Activated naive CD8-positive, alpha-beta T cell treated with anti-CD3 and anti-CD28 coated beads, Interleukin-2, amount 50 U/mL, for 24 hours (primary cell): ENCODE measurements around the gene WSCD1.

Experiments used
- ATAC-seq: fragments of 150-1000 bp; cut with Tn5 transposase; one replicate; pipeline ENCODE4 v1.10.0; 2021
- DNase-seq: peaks from one replicate; pipeline ENCODE4 v3.0.0; 2021
- H3K27ac Mint-ChIP-seq: one replicate; pipeline ENCODE4 v1.8.0; 2021; ENCODE audit warnings: mild to moderate bottlenecking, mixed read lengths
- H3K27me3 Mint-ChIP-seq: one replicate; pipeline ENCODE4 v1.8.0; 2021; ENCODE audit warnings: mixed read lengths
- H3K36me3 Mint-ChIP-seq: one replicate; pipeline ENCODE4 v1.8.0; 2021; ENCODE audit warnings: low read depth, mixed read lengths
- H3K4me1 Mint-ChIP-seq: one replicate; pipeline ENCODE4 v1.8.0; 2021; ENCODE audit warnings: mixed read lengths
- H3K4me3 Mint-ChIP-seq: one replicate; pipeline ENCODE4 v1.8.0; 2021; ENCODE audit warnings: mild to moderate bottlenecking, moderate library complexity, mixed read lengths
- H3K9me3 Mint-ChIP-seq: one replicate; pipeline ENCODE4 v1.8.0; 2021; ENCODE audit warnings: mixed read lengths

The WSCD1 gene

DNA sequence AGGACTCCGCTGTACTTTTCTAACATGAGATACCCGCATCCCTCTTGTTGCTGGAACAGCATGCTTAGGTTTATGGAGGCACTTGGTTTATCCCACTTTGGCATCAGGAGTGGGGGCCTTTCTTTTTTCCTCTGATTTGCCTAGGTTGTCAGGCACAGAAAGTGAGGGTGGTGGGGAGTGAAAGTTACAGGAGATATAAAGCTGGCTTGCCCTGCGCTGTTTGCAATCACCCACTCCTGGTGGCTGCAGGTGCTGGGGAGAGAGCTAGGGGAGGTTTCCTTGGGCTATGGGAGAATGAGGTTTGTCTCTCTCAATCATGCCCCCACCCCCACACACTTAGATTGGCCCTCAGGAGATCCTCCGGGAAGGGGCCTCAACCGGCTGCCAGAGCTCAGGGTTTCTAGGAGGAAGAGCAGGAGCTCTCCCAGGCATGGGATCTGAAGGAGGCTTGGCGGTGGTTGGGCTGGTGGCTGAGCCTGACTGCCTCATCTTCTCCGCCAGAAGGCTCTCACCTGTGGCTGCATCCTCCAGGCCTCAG, 1.4 kb downstream of the WSCD1 start:
- H3K27me3 Mint-ChIP-seq = peaks cover 70% of the 10 kb centered on the region
- H3K4me1 Mint-ChIP-seq = peaks cover 7% of the 10 kb centered on the region
- no peaks in the 10 kb centered on the region for H3K36me3 Mint-ChIP-seq
- ATAC-seq (no peak), DNase-seq (no peak)
- H3K27ac Mint-ChIP-seq = no peak overlapping the region
- no peaks in the 10 kb centered on the region for H3K9me3 Mint-ChIP-seq
- H3K4me3 Mint-ChIP-seq = no peak overlapping the region

DNA sequence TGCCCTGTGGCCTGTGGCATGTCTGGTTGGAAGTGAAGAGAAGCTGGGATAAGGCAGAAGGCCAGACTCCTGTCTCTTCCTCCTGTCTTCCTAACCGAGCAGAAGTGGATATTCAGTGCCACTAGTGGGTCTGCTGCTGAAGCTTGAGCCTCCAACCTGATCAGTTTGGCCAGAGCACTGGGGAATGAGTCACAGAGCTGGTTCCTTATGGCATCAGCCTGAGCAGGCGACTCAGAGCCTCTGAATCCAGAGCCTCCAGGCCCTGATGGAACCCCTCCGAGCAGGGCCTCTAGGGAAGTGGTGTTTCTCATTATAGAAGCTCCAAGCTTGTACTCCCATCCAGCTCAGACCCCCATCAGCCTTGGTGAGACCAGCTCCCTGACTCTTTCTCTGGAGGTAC, 2.0 kb downstream of the WSCD1 start:
- peaks cover 7% of the 10 kb centered on the region for H3K4me1 Mint-ChIP-seq
- DNase-seq = no peak
- H3K36me3 Mint-ChIP-seq = no peaks in the 10 kb centered on the region
- H3K9me3 Mint-ChIP-seq = no peaks in the 10 kb centered on the region
- ATAC-seq = no peak
- H3K27me3 Mint-ChIP-seq = peaks cover 65% of the 10 kb centered on the region
- H3K27ac Mint-ChIP-seq = no peak overlapping the region
- no peak overlapping the region for H3K4me3 Mint-ChIP-seq

DNA sequence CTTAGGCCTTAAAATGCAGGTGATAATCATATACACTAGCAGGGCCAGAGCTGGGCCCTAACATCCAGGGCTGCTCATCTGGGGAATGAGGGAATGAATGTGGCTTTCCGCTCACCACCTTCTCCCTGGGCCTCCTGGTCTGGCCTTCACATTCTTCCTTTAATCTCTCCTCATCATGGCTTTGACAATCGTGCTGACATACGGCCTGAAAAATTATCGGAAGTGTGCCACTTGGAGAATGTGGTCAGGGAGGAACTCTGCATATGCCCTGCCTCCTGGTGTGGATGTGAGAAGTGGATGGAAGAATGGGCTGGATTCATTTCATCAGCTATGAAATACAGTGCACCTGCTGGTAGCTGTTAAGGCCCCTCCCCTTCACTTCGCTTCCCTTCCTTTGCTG, 2.4 kb downstream of the WSCD1 start:
- DNase-seq (no peak), ATAC-seq (no peak)
- H3K27me3 Mint-ChIP-seq = peaks cover 61% of the 10 kb centered on the region
- H3K4me3 Mint-ChIP-seq = no peak overlapping the region
- H3K9me3 Mint-ChIP-seq = no peaks in the 10 kb centered on the region
- no peaks in the 10 kb centered on the region for H3K36me3 Mint-ChIP-seq
- peaks cover 7% of the 10 kb centered on the region for H3K4me1 Mint-ChIP-seq
- no peak overlapping the region for H3K27ac Mint-ChIP-seq

DNA sequence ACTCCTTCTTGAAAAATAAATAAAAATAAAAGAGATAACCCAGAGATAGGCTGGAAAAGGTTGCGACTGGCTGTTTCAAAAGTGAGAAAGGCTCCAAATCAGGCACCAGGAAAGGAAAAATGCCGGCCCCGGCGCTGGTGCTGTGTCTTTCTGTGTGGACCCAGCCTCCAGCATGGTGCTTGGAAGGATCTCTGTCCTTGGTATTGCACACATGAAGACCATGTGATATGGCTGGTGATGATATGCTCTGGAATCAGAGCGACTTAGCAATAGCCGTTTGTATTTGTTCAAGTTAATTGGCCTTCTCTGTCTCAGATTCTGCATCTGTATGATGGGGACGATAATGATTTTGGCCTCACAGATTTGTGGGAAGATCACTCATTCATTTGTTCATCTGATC, 3.4 kb downstream of the WSCD1 start:
- ATAC-seq (no peak), DNase-seq (no peak)
- Mint-ChIP-seq H3K27me3 (peaks cover 52% of the 10 kb centered on the region), H3K4me3 (no peak overlapping the region), H3K36me3 (no peaks in the 10 kb centered on the region), H3K4me1 (peaks cover 7% of the 10 kb centered on the region), H3K27ac (no peak overlapping the region), H3K9me3 (no peaks in the 10 kb centered on the region)

DNA sequence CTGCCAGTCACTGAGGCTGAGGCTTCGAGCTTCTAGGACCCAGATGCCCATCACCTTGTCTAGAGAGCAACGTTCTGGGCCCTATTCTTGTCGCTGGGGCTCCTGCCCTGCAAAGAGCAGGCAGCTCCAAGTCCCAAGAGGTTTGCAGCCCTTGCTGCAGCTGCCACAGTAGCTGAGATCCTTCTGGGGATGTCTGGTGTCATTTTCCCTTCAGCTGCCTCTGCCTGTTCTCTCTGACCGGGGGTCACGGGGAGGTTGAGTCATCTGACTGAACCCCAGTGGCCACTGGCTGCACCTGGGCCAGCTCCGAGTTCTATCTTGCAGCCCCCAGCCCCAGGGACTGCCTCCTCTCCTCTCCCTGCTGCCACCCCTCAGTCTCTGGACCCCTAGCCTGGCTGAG, 4.9 kb downstream of the WSCD1 start:
- DNase-seq = no peak
- no peak overlapping the region for H3K4me3 Mint-ChIP-seq
- no peak for ATAC-seq
- H3K36me3 Mint-ChIP-seq = no peaks in the 10 kb centered on the region
- H3K4me1 Mint-ChIP-seq = no peaks in the 10 kb centered on the region
- peaks cover 38% of the 10 kb centered on the region for H3K27me3 Mint-ChIP-seq
- no peaks in the 10 kb centered on the region for H3K9me3 Mint-ChIP-seq
- no peak overlapping the region for H3K27ac Mint-ChIP-seq

DNA sequence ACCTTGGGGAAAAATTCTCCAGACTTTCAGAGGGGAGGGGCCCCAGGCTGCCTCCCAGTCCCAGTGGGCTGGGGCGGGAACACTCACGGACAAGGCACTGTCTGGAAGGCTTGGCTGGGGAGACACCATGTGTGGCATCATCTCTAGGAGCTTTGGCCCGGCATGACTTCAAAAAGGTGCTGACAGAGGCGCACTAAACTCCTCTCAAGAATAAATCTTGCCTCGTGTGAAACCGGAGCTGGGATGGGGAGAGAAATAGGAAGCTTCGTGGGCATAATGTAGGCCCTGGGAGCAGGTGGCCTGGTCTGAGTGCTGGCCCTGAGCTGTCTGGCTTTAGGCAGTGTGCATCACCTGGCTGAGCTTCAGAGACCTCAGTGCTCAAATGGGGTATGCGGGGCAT, 5.7 kb downstream of the WSCD1 start:
- no peak for DNase-seq
- no peak for ATAC-seq
- H3K9me3 Mint-ChIP-seq = no peaks in the 10 kb centered on the region
- H3K27me3 Mint-ChIP-seq = peaks cover 38% of the 10 kb centered on the region
- no peak overlapping the region for H3K27ac Mint-ChIP-seq
- H3K36me3 Mint-ChIP-seq = no peaks in the 10 kb centered on the region
- no peaks in the 10 kb centered on the region for H3K4me1 Mint-ChIP-seq
- no peak overlapping the region for H3K4me3 Mint-ChIP-seq

DNA sequence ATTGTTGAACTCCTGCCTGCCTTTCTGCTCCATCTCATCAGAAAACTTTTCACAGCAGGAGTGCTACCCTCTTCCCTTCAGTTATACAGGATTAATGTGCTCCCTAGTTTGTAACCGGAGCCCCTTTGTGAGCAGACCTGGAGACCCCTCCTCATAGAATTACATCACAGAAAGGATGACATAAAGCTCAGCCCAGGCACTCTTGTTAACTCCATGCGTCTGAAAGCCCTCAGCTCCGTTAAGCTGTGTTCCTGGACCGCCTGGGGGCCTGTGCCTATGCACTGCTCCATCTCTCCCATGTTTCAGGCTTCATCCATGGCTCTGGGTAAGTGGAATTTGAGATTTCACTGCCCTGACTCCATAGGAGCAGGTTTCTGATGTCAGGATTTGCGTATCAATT, 7.6 kb downstream of the WSCD1 start:
- no peak overlapping the region for H3K4me3 Mint-ChIP-seq
- no peaks in the 10 kb centered on the region for H3K9me3 Mint-ChIP-seq
- H3K4me1 Mint-ChIP-seq = no peaks in the 10 kb centered on the region
- no peak overlapping the region for H3K27ac Mint-ChIP-seq
- no peaks in the 10 kb centered on the region for H3K36me3 Mint-ChIP-seq
- DNase-seq = no peak
- peaks cover 23% of the 10 kb centered on the region for H3K27me3 Mint-ChIP-seq
- ATAC-seq = no peak

DNA sequence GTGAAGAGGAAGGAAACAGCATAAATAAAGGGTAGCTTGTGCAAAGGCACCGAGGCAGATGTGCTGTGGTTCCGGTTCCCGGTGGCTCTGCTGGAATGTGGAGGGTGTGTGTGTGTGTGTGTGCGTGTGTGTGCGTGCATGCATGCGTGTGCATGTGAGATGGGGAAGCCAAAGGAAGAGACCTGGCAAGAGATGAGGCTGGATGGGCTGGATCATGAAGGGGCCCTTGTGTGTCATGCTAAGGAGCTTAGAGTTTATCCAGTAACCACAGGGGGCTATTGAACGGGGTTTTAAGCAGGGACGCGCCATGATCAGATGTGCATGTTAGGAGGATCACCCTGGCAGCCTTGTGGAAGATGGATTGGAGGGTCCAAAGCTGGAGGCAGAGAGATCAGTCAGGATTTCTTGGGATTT, 8.3 kb downstream of the WSCD1 start:
- DNase-seq = no peak
- Mint-ChIP-seq H3K27ac (no peak overlapping the region), H3K36me3 (no peaks in the 10 kb centered on the region), H3K4me1 (no peaks in the 10 kb centered on the region), H3K4me3 (no peak overlapping the region), H3K27me3 (peaks cover 19% of the 10 kb centered on the region), H3K9me3 (no peaks in the 10 kb centered on the region)
- ATAC-seq = no peak

DNA sequence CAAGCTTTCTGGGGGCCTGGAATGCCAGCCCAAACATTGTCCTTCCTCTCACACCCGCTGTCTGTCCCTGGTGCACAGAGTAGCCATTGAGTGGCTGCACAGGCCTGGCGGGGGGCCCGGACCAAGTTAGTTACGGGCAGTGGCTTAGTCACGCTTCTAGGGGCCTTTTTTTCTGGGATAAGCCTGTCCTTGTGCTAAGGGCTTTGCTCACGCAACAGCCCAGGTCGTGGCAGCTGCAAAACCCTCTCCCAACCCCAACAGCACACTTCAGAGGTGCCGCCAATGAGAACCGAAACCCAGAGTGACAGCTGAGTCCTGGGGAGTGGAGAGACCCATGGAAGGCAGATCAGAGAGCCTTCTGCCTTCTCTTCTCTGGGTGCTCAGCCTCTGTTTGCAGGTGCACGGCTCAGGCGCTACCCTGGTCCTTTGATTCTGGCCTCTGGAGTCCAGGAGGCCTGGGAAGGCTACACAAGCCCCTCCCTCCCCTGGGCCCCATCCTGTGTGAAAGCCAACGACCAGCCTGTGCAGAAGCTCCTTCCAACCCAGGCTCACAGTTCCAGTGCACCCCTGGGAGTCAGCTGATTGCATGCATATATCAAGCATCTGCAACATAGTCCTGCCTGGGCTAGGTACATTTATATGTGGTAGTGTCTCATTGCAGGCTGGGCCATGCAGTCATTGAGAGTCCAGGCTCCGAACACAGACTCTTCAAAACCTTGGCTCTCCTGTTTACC, 9.1 kb downstream of the WSCD1 start:
- DNase-seq (no peak), ATAC-seq (no peak)
- Mint-ChIP-seq H3K4me3 (no peak overlapping the region), H3K27me3 (peaks cover 12% of the 10 kb centered on the region), H3K27ac (no peak overlapping the region), H3K4me1 (no peaks in the 10 kb centered on the region), H3K36me3 (no peaks in the 10 kb centered on the region), H3K9me3 (no peaks in the 10 kb centered on the region)

DNA sequence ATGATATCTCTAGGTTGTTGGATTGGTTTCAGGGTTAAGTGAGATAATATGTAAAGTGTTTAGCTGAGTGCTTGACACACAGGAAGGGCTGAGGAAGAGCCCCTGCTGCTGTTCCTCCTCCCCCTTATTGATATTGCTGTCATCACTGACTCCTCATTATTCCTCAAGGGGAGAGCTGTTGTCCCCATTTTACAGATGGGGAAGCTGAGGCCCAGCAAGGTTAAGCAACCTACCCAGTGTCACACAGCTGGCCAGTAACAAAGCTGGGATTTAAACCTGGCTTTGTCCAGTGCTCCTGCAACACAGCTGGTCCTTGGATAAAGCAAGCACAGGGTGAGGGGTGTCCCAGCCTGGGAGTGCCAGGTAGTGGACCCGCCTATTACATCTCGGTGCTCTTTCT, 9.8 kb downstream of the WSCD1 start:
- Mint-ChIP-seq H3K27me3 (peaks cover 8% of the 10 kb centered on the region), H3K4me3 (no peak overlapping the region), H3K9me3 (no peaks in the 10 kb centered on the region), H3K36me3 (no peaks in the 10 kb centered on the region), H3K4me1 (no peaks in the 10 kb centered on the region), H3K27ac (no peak overlapping the region)
- DNase-seq (no peak), ATAC-seq (no peak)

DNA sequence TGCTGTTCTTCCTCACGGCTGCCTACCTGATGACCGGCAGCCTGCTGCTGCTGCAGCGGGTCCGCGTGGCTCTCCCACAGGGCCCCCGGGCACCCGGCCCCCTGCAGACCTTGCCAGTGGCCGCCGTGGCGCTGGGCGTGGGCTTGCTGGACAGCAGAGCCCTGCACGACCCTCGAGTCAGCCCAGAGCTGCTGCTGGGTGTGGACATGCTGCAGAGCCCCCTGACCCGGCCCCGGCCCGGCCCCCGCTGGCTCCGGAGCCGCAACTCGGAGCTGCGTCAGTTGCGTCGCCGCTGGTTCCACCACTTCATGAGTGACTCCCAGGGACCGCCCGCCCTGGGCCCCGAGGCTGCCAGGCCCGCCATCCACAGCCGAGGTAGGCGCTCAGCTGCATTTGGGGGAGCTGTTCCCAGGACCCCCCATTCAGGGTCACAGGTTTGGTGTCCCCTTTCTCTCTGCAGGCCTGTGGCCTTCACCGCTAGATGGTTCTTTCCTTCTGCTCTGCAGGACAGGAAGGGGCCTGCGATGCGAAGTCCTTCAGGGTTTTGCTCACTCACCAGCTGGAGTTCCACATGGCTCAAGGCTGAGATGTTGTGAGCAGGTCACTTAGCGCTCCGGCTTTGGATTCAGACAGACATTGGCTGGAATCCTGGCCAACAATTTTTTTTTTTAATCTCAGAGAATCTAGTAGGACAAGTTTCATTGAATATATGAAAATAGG, 10.7 kb downstream of the WSCD1 start:
- ATAC-seq = no peak
- no peaks in the 10 kb centered on the region for H3K4me1 Mint-ChIP-seq

DNA sequence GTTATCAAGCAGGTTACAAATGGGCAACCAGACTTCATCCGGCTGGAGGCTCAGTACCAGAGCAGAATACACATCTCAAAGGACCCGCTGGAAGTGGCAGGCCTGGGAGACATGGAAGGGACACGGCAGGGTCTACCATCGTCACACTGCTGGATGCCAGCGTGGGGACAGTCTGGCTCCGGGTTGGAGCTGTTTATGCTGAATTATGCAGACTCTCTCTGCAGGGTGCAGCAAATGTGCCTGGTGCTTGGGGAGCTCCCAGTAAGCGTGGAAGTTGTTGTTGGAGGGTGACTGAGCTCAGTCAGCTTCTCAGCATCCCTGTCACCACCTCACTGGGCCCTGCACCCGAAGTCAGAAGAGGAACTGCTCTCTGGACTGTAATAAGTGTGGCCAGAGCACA, 12.2 kb downstream of the WSCD1 start:
- Mint-ChIP-seq H3K9me3 (no peaks in the 10 kb centered on the region), H3K27me3 (peaks cover 2% of the 10 kb centered on the region), H3K4me1 (no peaks in the 10 kb centered on the region), H3K36me3 (no peaks in the 10 kb centered on the region), H3K27ac (no peak overlapping the region), H3K4me3 (no peak overlapping the region)
- DNase-seq (no peak), ATAC-seq (no peak)

More for the DNA sequence above, 10.7 kb downstream of the WSCD1 start:
- Mint-ChIP-seq H3K4me3 (no peak overlapping the region), H3K27me3 (peaks cover 2% of the 10 kb centered on the region), H3K27ac (no peak overlapping the region), H3K36me3 (no peaks in the 10 kb centered on the region), H3K9me3 (no peaks in the 10 kb centered on the region)
- no peak for DNase-seq

DNA sequence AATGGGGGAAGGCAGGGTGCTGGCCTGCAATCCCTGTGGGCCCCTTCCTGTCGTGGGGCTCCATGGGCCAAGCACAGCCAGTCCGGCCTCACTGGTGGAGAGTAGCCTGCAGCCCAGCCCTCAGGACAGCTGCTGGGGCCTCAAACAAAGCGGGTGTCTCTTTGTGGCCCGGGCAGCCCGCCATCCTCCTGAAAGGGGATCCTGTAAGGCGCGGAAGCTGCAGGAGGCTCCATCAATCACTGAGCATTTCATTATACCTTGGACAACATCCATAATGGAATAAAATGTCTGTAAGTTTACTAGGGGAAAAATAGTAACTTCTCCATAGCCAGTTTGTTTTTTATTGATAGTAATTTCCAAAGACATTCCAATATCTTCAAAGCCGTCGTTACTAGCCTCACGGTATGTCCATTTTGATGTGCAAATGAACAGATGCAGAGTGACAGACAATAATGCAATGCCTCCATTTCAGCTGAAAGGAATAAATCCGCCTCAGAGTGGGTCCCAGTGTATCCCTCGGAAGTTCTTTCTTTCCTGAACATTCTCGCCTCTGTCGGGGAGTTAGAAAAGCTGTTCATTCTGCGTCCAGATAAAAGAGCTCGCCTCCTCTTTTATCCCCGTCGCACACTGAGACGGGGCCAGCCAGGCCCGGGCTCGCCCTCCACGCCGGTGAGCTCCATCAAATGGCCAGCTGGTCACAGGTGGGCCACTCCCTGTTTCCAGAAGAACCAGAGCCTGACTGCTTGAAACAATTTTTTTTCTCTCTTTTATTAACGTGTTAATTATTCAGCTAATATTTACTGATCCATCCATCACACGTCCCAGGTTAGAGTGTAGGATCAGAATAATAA, 14.4 kb downstream of the WSCD1 start:
- Mint-ChIP-seq H3K27ac (no peak overlapping the region), H3K27me3 (no peaks in the 10 kb centered on the region), H3K4me1 (no peaks in the 10 kb centered on the region), H3K9me3 (no peaks in the 10 kb centered on the region), H3K36me3 (no peaks in the 10 kb centered on the region), H3K4me3 (no peak overlapping the region)
- no peak for ATAC-seq
- DNase-seq = no peak

DNA sequence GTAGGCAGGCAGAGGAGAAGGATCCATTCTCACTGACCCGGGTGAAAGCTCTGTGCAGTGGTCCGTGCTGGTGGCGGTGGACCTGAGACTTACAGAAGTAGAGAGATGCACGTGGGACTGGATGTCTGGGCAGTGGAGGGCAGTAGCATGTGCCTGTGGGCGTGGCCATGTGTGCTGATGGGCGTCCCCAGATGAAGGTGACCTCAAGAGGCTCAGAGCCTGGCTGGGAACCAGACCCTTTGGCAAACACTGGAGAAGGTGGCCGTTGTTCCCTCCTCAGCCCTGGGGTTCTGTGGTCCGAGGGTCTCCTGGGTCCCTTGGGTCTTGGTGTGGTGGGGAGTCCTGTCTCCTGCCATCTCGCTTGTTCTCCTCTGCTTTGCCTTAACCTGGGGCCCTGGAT, 15.6 kb downstream of the WSCD1 start:
- Mint-ChIP-seq H3K27ac (no peak overlapping the region), H3K4me3 (no peak overlapping the region), H3K9me3 (no peaks in the 10 kb centered on the region), H3K36me3 (no peaks in the 10 kb centered on the region), H3K27me3 (no peaks in the 10 kb centered on the region), H3K4me1 (no peaks in the 10 kb centered on the region)
- DNase-seq (no peak), ATAC-seq (no peak)
